Measurements from ENCODE around the gene NDUFB7. TPM values are rescaled to one million over a fixed set of nuclear protein-coding genes. Genes with fewer than 3 reads are reported as not detected.
"Not testable (repeated sequence)": the region's sequence is repeated elsewhere in the genome, so short reads cannot be mapped to it uniquely, and the experiment has no call there.

NDUFB7 gene
- total and polyA plus RNA-seq, 9 donors = 105 to 283 (median 131) TPM

DNA sequence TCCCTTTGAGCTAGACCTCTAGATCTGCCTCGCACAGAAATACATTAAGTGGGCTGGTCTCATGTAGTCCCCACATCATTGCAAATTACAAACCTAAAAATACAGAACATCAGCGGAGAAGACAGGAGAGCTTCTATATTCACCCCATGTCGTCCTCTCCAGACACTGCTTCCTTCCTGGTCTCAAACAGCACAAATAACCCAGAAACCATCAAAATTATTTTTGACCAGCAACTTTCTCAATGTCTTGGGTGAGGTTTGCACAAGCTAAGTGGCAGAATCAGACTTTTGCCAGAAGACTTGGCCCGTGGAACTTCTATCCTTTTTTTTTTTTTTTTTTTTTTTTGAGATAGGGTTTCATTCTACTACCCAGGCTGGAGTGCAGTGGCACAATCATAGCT is 39.2 kb upstream of the NDUFB7 start:
- H3K36me3 ChIP-seq (ENCODE audit: control insufficient read depth, insufficient read depth, low read length) = no peaks in the 10 kb centered on the region
- H3K4me1 ChIP-seq (ENCODE audit: control insufficient read depth, insufficient read depth, low read length) = no peaks in the 10 kb centered on the region
- WGBS (ENCODE audit: insufficient coverage) = 71% methylated on average over 3 of the region's 4 CpGs
- H3K27ac ChIP-seq (ENCODE audit: low read length) = no peak overlapping the region
- H3K9me3 ChIP-seq (replicated peaks; ENCODE audit: control insufficient read depth, low read depth, low read length) = no peaks in the 10 kb centered on the region
- no peak overlapping the region for H3K4me3 ChIP-seq (ENCODE audit: low read length)
- no peak for DNase-seq
- H3K27me3 ChIP-seq (ENCODE audit: control insufficient read depth, insufficient read depth, low read length) = no peaks in the 10 kb centered on the region

DNA sequence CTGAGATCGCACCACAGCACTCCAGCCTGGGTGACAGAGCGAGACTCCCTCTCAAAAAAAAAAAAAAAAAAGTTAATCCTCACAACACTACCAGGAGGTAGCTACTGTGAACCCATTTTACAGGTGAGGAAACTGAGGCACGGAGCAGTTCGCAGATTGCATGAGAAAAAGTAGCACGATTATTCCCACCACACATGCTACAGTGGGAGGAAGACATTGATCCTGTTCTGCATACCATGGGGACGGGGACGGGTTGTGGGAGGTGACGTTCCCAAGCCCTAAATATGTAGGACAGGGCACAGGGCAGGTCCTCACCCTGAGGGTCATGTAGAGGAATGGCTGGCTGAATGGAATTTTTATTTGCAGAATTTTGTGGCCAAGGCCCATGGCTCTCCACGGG is 34.8 kb upstream of the NDUFB7 start:
- whole genome bisulfite sequencing (ENCODE audit: insufficient coverage) = 77% methylated on average over 4 of the region's 9 CpGs
- Histone ChIP-seq H3K4me1 (ENCODE audit: control insufficient read depth, insufficient read depth, low read length) (no peaks in the 10 kb centered on the region), H3K4me3 (ENCODE audit: low read length) (no peak overlapping the region), H3K36me3 (ENCODE audit: control insufficient read depth, insufficient read depth, low read length) (no peaks in the 10 kb centered on the region), H3K27ac (ENCODE audit: low read length) (no peak overlapping the region), H3K9me3 (replicated peaks; ENCODE audit: control insufficient read depth, low read depth, low read length) (no peaks in the 10 kb centered on the region), H3K27me3 (ENCODE audit: control insufficient read depth, insufficient read depth, low read length) (no peaks in the 10 kb centered on the region)
- no peak for DNase-seq

DNA sequence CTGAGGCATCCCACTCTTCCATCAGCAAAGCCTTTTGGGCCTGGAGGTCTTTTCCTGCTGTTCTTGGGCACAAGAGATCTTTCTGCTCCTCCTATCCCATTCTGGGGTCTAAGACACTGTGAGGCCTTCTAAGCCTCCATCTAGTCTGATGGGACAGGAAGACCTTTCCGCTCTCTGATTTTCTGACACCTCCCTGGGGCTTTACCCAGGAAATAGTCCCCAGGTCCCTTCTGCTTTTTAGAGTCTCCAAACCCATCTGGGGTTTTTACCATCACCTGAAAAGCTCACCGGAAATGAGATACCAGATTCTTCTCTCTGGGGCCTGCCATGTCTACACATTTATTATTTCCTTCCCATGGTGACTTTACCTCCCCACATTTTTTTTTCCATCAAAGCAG is 32.1 kb upstream of the NDUFB7 start:
- Histone ChIP-seq H3K27me3 (ENCODE audit: control insufficient read depth, insufficient read depth, low read length) (no peaks in the 10 kb centered on the region), H3K4me1 (ENCODE audit: control insufficient read depth, insufficient read depth, low read length) (no peaks in the 10 kb centered on the region), H3K4me3 (ENCODE audit: low read length) (no peak overlapping the region), H3K36me3 (ENCODE audit: control insufficient read depth, insufficient read depth, low read length) (no peaks in the 10 kb centered on the region), H3K9me3 (replicated peaks; ENCODE audit: control insufficient read depth, low read depth, low read length) (no peaks in the 10 kb centered on the region), H3K27ac (ENCODE audit: low read length) (no peak overlapping the region)
- DNase-seq = no peak
- 48% methylated on average over 2 of the region's 2 CpGs for WGBS (ENCODE audit: insufficient coverage)

DNA sequence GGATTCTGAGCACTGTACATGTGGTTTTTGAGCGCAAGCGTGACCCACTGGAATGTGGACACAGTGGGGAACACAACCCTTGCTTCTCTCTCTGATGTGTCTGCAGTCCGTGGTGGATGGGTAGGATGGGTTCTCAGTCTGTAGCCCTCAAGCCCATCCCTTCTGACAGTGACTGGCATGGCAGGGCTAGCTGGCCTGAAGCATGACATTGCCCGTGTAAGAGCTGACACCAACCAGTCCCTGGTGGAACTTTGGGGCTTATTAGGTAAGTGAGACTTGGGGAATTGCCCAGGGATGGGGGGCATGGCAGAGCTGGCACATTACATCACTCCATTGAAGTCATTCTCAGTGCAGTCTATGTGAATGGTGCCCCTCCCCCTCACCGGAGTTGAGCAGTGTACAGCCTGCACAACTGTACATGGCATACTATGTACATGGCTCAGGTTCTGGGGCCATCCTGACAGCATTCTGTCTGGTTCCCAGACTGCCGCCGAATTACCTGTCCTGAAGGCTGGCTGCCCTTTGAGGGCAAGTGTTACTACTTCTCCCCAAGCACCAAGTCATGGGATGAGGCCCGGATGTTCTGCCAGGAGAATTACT is 27.8 kb upstream of the NDUFB7 start:
- Histone ChIP-seq H3K27ac (ENCODE audit: low read length) (no peak overlapping the region), H3K4me1 (ENCODE audit: control insufficient read depth, insufficient read depth, low read length) (no peaks in the 10 kb centered on the region), H3K4me3 (ENCODE audit: low read length) (no peak overlapping the region), H3K27me3 (ENCODE audit: control insufficient read depth, insufficient read depth, low read length) (no peaks in the 10 kb centered on the region), H3K9me3 (replicated peaks; ENCODE audit: control insufficient read depth, low read depth, low read length) (no peaks in the 10 kb centered on the region), H3K36me3 (ENCODE audit: control insufficient read depth, insufficient read depth, low read length) (no peaks in the 10 kb centered on the region)
- 92% methylated on average over 4 of the region's 8 CpGs for WGBS (ENCODE audit: insufficient coverage)
- no peak for DNase-seq

DNA sequence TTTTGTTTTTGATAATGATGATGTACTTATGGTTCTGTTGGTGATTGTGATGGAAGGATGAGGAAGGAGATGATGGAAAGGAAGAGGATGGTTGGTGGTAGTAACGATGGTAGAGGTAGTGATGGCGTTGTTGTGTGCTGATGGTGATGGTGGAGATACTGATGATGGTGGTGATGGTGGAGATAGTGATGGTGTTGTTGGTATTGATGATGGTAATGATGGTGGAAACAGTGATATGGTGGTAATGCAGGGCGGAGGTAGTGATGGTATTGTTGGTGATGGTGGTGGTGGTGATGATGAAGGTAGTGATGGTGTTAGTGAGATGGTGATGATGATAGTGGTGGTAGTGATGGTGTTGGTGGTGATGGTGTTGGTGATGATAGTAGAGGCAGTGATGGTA is 23.7 kb upstream of the NDUFB7 start:
- 87% methylated on average over 3 of the region's 3 CpGs for WGBS (ENCODE audit: insufficient coverage)
- Histone ChIP-seq H3K36me3 (ENCODE audit: control insufficient read depth, insufficient read depth, low read length) (no peaks in the 10 kb centered on the region), H3K27me3 (ENCODE audit: control insufficient read depth, insufficient read depth, low read length) (no peaks in the 10 kb centered on the region), H3K27ac (ENCODE audit: low read length) (no peak overlapping the region), H3K4me3 (ENCODE audit: low read length) (no peak overlapping the region), H3K9me3 (replicated peaks; ENCODE audit: control insufficient read depth, low read depth, low read length) (no peaks in the 10 kb centered on the region), H3K4me1 (ENCODE audit: control insufficient read depth, insufficient read depth, low read length) (no peaks in the 10 kb centered on the region)
- no peak for DNase-seq

DNA sequence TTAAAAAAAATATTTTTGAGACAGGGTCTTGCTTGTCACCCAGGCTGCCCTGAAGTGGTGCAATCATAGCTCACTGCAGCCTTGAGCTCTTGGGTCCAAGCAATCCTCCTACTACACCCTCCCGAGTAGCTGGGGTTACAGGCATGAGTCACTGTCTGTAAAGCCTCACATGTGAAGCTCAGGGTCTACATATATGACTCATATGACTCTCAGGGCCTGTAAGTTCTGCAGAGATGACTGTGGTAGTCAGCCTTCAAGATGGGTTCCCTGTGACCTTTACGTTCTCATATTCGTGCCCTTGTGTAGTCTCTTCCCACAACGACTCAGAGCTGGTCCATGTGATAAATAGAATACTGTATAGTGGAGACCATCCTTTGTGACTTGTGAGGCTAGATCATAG is 17.6 kb upstream of the NDUFB7 start:
- WGBS (ENCODE audit: insufficient coverage) = no CpG with 5 or more reads among the region's 4 CpGs
- DNase-seq = not testable (repeated sequence)

DNA sequence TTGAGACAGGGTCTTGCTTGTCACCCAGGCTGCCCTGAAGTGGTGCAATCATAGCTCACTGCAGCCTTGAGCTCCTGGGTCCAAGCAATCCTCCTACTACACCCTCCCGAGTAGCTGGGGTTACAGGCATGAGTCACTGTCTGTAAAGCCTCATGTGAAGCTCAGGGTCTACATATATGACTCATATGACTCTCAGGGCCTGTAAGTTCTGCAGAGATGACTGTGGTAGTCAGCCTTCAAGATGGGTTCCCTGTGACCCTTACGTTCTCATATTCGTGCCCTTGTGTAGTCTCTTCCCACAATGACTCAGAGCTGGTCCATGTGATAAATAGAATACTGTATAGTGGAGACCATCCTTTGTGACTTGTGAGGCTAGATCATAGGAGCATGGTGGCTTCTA is 13.3 kb upstream of the NDUFB7 start:
- not testable (repeated sequence) for DNase-seq; H3K36me3 ChIP-seq (ENCODE audit: control insufficient read depth, insufficient read depth, low read length); H3K27ac ChIP-seq (ENCODE audit: low read length); H3K27me3 ChIP-seq (ENCODE audit: control insufficient read depth, insufficient read depth, low read length); H3K4me1 ChIP-seq (ENCODE audit: control insufficient read depth, insufficient read depth, low read length); H3K4me3 ChIP-seq (ENCODE audit: low read length); H3K9me3 ChIP-seq (replicated peaks; ENCODE audit: control insufficient read depth, low read depth, low read length)
- no CpG with 5 or more reads among the region's 3 CpGs for WGBS (ENCODE audit: insufficient coverage)

More for the DNA sequence above, 17.6 kb upstream of the NDUFB7 start:
- not testable (repeated sequence) for H3K4me3 ChIP-seq (ENCODE audit: low read length); H3K27me3 ChIP-seq (ENCODE audit: control insufficient read depth, insufficient read depth, low read length); H3K36me3 ChIP-seq (ENCODE audit: control insufficient read depth, insufficient read depth, low read length); H3K9me3 ChIP-seq (replicated peaks; ENCODE audit: control insufficient read depth, low read depth, low read length); H3K27ac ChIP-seq (ENCODE audit: low read length); H3K4me1 ChIP-seq (ENCODE audit: control insufficient read depth, insufficient read depth, low read length)

DNA sequence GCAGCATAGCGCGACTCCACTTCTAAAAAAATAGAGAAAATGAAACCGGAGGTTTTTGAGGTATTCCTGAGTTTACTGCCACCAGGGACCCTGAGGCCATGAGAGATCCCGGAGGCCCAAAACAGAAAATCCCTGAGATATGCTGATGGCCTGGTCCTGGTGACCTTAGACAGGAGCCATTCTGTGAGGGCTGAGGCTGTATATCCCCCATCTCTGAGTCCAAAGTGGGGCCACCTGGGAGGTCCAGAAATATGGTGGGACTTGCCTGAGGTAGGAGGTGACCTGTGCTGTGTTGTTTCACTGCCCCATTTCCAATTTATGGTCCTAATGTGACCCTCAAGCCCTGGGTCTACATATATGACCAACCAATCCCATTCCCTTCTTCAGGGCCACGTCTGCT is 12.5 kb upstream of the NDUFB7 start:
- H3K9me3 ChIP-seq (replicated peaks; ENCODE audit: control insufficient read depth, low read depth, low read length); H3K4me1 ChIP-seq (ENCODE audit: control insufficient read depth, insufficient read depth, low read length); DNase-seq; H3K27ac ChIP-seq (ENCODE audit: low read length); H3K36me3 ChIP-seq (ENCODE audit: control insufficient read depth, insufficient read depth, low read length); H3K27me3 ChIP-seq (ENCODE audit: control insufficient read depth, insufficient read depth, low read length); H3K4me3 ChIP-seq (ENCODE audit: low read length): not testable (repeated sequence)
- WGBS (ENCODE audit: insufficient coverage) = 96% methylated on average over 3 of the region's 5 CpGs

DNA sequence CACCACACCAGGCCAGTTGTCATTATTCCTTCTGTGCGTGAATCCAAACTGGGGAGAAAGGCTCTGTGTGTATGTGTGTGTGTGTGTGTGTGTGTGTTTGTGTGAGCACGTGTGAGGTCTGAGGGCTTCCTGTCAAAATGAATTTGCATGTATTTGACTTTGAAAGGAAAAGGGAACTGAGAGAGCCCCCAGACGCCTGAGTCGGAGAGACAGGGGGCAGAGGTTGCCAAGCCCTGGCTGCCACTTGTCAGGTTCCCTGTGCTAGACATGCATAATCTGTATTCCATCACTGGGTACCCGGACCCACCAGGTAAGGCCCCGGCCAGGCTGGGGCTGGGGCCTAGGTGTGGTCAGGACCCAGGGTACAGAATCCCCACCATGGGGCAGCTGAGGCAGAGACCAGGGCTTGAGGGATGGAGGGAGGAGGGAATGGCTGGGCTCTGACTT is 11.1 kb upstream of the NDUFB7 start, which contains the start of gene CLEC17A:
Gene CLEC17A, plus strand, starts transcription at position 191 of the 447 bp plus-strand sequence. Its CDS starts 77 bp downstream, at position 268.
- Histone ChIP-seq H3K4me1 (ENCODE audit: control insufficient read depth, insufficient read depth, low read length) (no peaks in the 10 kb centered on the region), H3K36me3 (ENCODE audit: control insufficient read depth, insufficient read depth, low read length) (no peaks in the 10 kb centered on the region), H3K9me3 (replicated peaks; ENCODE audit: control insufficient read depth, low read depth, low read length) (no peaks in the 10 kb centered on the region), H3K27ac (ENCODE audit: low read length) (no peak within 1 kb of the TSS), H3K4me3 (ENCODE audit: low read length) (no peak within 1 kb of the TSS), H3K27me3 (ENCODE audit: control insufficient read depth, insufficient read depth, low read length) (no peaks in the 10 kb centered on the region)
- peak; percentile 33 for DNase-seq
- WGBS (ENCODE audit: insufficient coverage) = 19% methylated on average over 3 of the region's 6 CpGs

DNA sequence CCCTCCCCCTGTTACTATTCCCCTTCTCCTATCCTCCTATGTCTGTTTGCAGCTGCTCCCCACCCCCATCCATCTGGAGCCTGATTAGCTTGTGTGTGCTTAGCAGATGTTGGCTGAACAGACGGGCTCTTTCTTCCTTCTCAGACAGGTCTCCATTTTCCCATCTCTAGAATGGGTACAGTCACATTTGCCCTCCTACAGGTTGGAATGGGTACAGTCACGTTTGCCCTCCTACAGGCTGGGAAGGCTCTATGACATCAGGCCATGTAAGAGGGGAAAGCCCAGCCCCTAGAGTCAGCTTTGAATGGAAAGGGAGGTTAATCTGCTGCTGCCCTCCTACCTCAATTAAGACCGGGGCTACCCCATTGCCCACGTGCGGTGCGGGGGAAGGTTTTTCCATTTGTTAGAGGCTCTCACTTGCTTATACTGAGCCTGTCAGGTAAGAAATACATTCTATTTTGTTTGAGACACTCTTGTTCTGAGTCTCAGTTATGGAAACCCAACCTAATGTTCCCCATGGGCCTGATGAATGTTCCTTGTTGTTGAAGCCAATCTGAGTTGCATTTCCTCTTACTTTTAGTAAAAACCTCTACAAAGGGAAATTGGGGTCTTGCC is 8.9 kb upstream of the NDUFB7 start:
- Histone ChIP-seq H3K27me3 (ENCODE audit: control insufficient read depth, insufficient read depth, low read length) (no peaks in the 10 kb centered on the region), H3K4me1 (ENCODE audit: control insufficient read depth, insufficient read depth, low read length) (no peaks in the 10 kb centered on the region), H3K4me3 (ENCODE audit: low read length) (no peak overlapping the region), H3K27ac (ENCODE audit: low read length) (no peak overlapping the region), H3K36me3 (ENCODE audit: control insufficient read depth, insufficient read depth, low read length) (no peaks in the 10 kb centered on the region), H3K9me3 (replicated peaks; ENCODE audit: control insufficient read depth, low read depth, low read length) (no peaks in the 10 kb centered on the region)
- no CpG with 5 or more reads among the region's 6 CpGs for WGBS (ENCODE audit: insufficient coverage)
- no peak for DNase-seq

All from muscle of leg (tissue), 11 donors.